AG09309 (cell line): ENCODE data around the gene C4orf51.

ENCODE experiments used
- DNase-seq: peaks from one replicate; pipeline ENCODE4 v3.0.0-alpha.2; 2010; ENCODE audit warnings: low read depth
- H3K4me3 ChIP-seq: 2 replicates; pipeline ENCODE4 v1.5.1; 2011; ENCODE audit warnings: mild to moderate bottlenecking, low read depth, low read length, moderate library complexity; ENCODE audit not compliant: control insufficient read depth
- TF ChIP-seq, protein P1 (sequence below): IDR thresholded peaks from 2 replicates; pipeline ENCODE4 v1.5.1; 2011; ENCODE audit warnings: mild to moderate bottlenecking, low read depth, low read length, inconsistent platforms; ENCODE audit not compliant: insufficient read depth, control insufficient read depth; ENCODE audit errors: missing control alignments

The C4orf51 gene

DNA sequence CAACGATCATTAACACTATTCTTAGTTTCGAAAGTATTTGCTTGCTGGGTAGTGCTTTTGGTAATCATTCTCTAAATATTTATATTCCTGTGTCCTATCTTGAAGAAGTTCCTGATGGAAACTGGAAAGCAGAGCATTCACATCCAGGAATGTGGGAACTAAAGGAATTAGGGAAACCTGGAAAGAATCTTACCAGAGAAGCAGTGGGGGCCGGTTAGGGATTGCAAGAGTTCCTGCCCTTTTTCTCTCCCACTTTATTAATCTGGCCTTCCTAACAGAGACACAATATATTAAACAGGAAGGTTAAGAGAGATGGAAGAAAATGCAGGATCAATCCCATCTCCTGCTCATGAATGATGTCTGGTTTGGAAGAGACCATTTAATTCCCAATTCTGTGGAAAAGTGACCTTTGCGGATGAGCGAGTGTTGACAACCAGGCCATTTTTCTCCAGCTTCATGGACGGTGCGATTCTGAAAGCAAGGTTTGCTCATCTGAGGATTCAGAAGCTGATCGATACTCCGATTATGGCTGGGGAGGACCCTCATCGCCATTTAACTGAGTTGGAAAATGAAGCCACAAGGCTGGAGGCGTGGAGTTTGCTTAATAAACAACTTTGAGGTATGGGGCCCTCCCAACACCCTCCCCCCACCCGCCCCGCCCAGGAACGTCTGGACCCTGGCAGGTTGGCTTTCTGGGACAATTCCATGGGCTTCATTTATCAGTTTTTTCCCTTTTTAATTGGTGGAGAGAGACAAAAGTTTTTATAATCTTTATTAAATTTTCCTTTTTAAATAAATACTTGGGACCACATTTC, 52.3 kb downstream of the C4orf51 start:
- DNase-seq = no peak
- TF ChIP-seq, protein P1, sequence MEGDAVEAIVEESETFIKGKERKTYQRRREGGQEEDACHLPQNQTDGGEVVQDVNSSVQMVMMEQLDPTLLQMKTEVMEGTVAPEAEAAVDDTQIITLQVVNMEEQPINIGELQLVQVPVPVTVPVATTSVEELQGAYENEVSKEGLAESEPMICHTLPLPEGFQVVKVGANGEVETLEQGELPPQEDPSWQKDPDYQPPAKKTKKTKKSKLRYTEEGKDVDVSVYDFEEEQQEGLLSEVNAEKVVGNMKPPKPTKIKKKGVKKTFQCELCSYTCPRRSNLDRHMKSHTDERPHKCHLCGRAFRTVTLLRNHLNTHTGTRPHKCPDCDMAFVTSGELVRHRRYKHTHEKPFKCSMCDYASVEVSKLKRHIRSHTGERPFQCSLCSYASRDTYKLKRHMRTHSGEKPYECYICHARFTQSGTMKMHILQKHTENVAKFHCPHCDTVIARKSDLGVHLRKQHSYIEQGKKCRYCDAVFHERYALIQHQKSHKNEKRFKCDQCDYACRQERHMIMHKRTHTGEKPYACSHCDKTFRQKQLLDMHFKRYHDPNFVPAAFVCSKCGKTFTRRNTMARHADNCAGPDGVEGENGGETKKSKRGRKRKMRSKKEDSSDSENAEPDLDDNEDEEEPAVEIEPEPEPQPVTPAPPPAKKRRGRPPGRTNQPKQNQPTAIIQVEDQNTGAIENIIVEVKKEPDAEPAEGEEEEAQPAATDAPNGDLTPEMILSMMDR = no peak
- peak overlapping the region; percentile 43 for H3K4me3 ChIP-seq

DNA sequence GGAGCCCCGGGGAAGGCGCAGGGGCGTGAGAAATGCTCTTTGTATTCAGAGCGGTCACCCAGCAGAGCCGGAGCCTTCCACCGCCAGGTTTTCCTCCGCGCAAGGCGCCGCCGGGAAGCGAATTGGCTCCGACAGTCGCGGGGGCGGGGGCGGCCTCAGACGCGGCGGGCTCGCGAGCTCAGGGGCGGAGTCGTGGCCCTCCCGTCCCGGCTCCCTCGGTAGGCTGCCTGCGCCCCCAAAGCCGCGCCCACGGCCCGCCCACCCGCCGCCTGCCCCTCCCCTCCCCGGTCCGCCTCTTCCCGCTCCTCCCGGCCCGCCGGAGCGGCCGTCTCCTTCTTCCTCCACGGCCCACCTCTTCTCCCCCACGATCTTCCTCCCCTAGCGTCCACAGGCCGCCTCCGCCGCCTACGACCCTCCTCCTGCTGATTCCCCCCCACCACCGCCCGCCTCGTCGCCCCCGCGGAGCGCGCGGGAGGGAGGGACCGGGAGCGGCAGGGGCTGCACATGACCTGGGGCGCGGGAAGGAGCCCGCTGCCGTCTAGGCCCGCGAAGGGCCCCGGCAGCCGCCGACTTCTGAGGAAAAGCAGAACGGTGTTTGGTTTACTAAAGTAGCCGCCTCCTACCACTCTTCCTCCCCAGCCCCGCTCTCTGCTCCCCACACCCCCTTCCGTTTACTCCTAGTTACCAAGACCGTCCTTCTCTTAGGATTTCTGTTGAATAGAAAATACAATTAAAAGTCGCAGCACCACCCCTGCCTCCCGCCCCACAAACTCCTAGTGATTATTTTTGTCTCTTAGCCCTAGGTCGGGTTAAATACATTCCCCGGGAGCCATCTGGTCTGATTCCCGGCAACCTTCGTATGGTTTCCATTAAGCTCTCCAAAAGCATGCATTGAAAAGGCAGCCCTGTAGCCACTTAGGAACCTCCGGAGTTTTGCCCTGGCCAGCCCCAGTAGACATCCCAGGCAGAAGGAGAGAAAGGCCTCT, 53.2 kb downstream of the C4orf51 start:
- peak overlapping the region; percentile 49 for H3K4me3 ChIP-seq
- TF ChIP-seq, protein P1 = no peak
- DNase-seq = peak; percentile 63

DNA sequence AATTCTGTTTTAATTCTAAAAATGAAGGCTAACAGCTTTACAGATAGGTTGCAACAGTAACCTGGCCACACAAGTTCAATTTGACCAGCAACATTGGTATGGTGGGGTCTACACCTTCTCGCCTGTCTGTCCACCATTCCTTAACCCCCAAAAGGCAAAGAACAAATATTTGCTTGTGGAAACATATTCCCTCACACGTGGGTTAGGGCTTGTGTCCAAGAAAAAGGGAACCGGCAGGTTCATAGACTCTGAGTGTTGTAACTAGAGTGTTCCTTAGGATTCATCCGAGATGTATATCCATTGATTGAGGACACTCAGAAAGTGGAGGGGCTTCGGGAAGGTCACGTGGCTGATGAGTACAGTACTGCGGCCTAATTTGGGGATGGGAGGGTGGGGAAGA, 54.1 kb downstream of the C4orf51 start:
- no peak for DNase-seq
- TF ChIP-seq, protein P1 = no peak
- peak overlapping the region; percentile 20 for H3K4me3 ChIP-seq

DNA sequence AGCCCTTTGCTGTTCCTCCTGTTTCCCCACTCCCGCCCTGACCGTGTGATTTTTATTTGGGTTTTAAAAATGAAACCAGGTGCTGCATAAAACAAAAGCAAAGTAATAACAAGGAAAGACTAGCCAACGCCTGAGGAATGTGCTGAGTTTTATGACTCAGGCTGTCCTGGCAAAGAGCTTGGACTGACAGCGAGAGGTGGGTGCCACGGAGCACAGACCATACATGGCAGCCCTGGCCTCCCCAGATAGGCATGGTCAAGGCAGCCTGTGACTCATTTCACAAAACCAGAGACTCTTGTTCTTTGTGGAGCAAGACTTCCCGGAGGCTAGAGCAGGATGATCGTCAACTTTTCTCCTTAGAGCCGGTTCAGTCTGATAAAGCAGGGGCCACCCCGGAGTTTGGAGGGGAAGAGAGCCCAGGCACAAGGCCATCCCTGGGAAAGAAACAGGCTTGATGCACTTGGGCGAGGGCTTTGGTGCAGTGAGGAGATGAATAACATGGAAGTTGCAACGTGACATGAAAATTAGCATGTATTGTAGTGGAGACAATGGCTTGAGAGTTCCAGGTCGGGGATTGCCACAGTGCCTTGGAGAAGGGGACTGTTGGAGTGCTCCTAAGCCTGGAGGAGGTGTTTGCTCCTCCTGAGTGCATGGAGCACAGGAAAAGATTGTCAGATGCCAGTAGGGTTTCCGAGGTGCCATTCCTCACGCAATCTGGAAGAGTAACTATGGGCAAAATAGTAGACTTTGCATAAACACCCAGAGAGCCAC, 54.8 kb downstream of the C4orf51 start:
- DNase-seq = peak; percentile 97
- H3K4me3 ChIP-seq = peak overlapping the region; percentile 20
- TF ChIP-seq, protein P1 = no peak

DNA sequence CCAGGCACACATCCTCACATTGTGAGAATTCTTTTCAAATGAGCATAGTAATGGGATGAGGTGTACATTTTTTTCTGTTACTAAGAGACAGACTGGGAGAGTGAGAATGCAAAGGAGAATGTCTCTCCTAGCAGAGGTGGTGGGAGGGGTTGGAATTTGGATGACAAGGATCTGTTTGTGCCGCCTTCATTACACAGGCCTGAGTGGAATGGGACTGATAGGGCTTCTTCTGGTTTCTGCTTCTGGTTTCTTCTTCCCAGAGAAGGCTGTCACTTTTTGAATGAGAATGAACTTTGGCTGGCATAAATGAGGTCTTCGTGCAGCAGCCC, 55.4 kb downstream of the C4orf51 start:
- peak; percentile 89 for DNase-seq
- TF ChIP-seq, protein P1 = no peak
- no peak overlapping the region for H3K4me3 ChIP-seq

DNA sequence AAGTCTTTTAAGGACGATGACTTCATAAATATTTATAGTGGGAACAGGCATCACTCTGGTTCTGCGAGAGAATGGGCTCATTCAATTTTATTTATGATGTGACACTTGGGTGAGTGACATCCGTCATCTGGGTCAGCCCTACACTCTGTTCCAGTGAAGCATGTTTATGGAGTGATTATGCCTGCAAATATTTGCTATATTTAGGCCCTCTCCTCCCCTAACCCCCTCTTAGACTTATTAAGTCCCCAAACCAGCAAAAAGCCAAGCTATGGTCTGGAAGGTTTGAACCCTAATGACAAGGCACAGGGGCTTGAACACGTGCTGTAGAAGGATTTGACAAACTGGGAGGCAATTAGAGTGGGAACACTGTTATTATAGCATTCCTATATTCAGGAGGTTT, 55.9 kb downstream of the C4orf51 start:
- H3K4me3 ChIP-seq = no peak overlapping the region
- TF ChIP-seq, protein P1 = no peak
- DNase-seq = no peak
